Sigmoid colon (tissue), 7 donors: ENCODE measurements around the gene DDX28. TPM values are rescaled to one million over a fixed set of nuclear protein-coding genes. Genes with fewer than 3 reads are reported as not detected.
"Not testable (repeated sequence)": the region's sequence is repeated elsewhere in the genome, so short reads cannot be mapped to it uniquely, and the experiment has no call there.

Experiments used
- DNase-seq: peaks from one replicate; pipeline ENCODE4 v3.0.0-alpha.2; 2019
- H3K27ac ChIP-seq, 4 donors: fragments of 200-600 bp; sonication (generic); one replicate each; pipeline ENCODE4 v1.5.1; 2016 to 2019; ENCODE audit warnings: mild to moderate bottlenecking in 1 of 4
- H3K27me3 ChIP-seq, 3 donors: fragments of 200-600 bp; sonication (generic); one replicate each; pipeline ENCODE4 v1.5.1; 2019; ENCODE audit warnings: mild to moderate bottlenecking in 1 of 3
- H3K36me3 ChIP-seq, 4 donors: fragments of 200-600 bp; sonication (generic); one replicate each; pipeline ENCODE4 v1.5.1; 2016 to 2019
- H3K4me1 ChIP-seq, 4 donors: fragments of 200-600 bp; sonication (generic); one replicate each; pipeline ENCODE4 v1.5.1; 2017 to 2019
- H3K4me3 ChIP-seq, 4 donors: fragments of 200-600 bp; sonication (generic); one replicate each; pipeline ENCODE4 v1.5.1; 2017 to 2019; ENCODE audit warnings: mild to moderate bottlenecking in 2 of 4, moderate library complexity in 1 of 4
- H3K9me3 ChIP-seq, 4 donors: fragments of 200-600 bp in 3 of 4; sonication (generic) in 3 of 4; one replicate each; pipeline versions ENCODE4 v1.5.1 to v1.6.1; 2013 to 2019
- EP300 ChIP-seq, 4 donors: sonication (generic); formaldehyde crosslinking; IDR thresholded peaks; one replicate each; pipeline ENCODE4 v1.6.1; 2017; ENCODE audit warnings: antibody characterized with exemption in 4 of 4
- POLR2A ChIP-seq, 2 donors: fragments of 450-650 bp; IDR thresholded peaks; one replicate each; pipeline ENCODE4 v1.6.1; 2016; ENCODE audit warnings: antibody characterized with exemption in 2 of 2, mild to moderate bottlenecking in 2 of 2, moderate library complexity in 2 of 2
- POLR2AphosphoS5 ChIP-seq, 4 donors: sonication (generic); formaldehyde crosslinking; IDR thresholded peaks; one replicate each; pipeline ENCODE4 v1.6.1; 2017; ENCODE audit warnings: antibody characterized with exemption in 4 of 4
- WGBS, 2 donors: extraction: QIAGEN DNeasy Blood & Tissue Kit; methylation state at CpG; one replicate each; pipeline ENCODE4 v1.1.7; 2013; 5-methylcytosine and 5-hydroxymethylcytosine counted together
- intact Hi-C: fragments of 100-400 bp; cut with DNase I; formaldehyde crosslinking; loops from one replicate; pipeline ENCODE4 v1.15.1; 2023
- polyA plus RNA-seq, 3 donors: library from polyadenylated mRNA; stranded (reverse); fragments of 200-250 nt; gene quantifications; one replicate each; pipeline ENCODE4 v1.2.3, GENCODE V29; 2013
- total RNA-seq, 4 donors: library from RNA; depleted of rRNA; stranded (reverse); fragments of >200 nt; gene quantifications; one replicate each; pipeline ENCODE4 v1.1.0, GENCODE V29; 2016
- TF ChIP-seq, protein P1 (sequence below), 4 experiments: fragments of 450-650 bp in 3 of 4; fragments of 200-600 bp in 1 of 4; IDR thresholded peaks; one replicate each; pipeline ENCODE4 v1.5.1; 2016 to 2019; ENCODE audit warnings: antibody characterized with exemption in 4 of 4, mild to moderate bottlenecking in 3 of 4, moderate library complexity in 2 of 4
- donor health status: healthy with polysubstance abuse.
- donor health status: Bipolar disorder and iron deficiency.
- donor health status: healthy.

DDX28 gene
- total and polyA plus RNA-seq, 7 donors: 3.0 to 12.8 (median 5.2) TPM

DNA sequence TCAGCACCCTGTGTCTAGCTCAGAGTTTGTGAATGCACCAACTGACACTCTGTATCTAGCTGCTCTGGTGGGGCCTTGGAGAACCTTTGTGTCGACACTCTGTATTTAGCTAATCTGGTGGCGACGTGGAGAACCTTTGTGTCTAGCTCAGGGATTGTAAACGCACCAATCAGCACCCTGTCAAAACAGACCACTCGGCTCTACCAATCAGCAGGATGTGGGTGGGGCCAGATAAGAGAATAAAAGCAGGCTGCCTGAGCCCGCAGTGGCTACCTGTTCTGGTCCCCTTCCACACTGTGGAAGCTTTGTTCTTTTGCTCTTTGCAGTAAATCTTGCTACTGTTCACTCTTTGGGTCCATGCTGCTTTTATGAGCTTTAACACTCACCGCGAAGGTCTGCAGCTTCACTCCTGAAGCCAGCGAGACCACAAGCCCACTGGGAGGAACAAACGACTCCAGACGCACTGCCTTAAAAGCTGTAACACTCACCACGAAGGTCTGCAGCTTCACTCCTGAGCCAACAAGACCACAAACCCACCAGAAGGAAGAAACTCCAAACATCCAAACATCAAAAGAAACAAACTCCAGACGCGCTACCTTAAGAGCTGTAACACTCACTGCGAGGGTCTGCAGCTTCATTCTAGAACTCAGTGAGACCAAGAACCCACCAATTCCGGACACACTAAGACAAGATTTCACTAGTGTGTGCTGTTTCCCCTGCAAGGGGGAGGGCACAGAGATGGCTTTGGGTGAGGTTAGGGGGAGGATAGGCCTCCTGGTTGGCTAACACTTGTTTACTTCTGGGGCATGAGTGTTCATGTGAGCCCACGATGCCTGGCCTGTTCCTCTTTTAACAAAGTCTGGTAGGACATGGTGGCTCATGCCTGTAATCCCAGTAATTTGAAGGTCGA, 24.0 kb downstream of the DDX28 start, which contains the start of gene DPEP2:
DPEP2 (minus strand) TSS at position 706 of the 910 bp plus-strand sequence. CDS start 6,272 bp downstream, outside the sequence.
- H3K27ac ChIP-seq: peak within 1 kb of the TSS; percentile 26 to 61 (median 38)
- H3K27me3 ChIP-seq, intact Hi-C loops, DNase-seq, H3K9me3 ChIP-seq, H3K4me1 ChIP-seq, H3K36me3 ChIP-seq: not testable (repeated sequence)
- WGBS, 2 donors: 44 to 70% methylated on average over 18 of the region's 18 CpGs
- peak in 1 of 4 donors; percentile 23 for TF ChIP-seq POLR2AphosphoS5 (IDR thresholded peaks at IDR 0.05)
- H3K4me3 ChIP-seq: peak within 1 kb of the TSS in 2 of 4 donors; percentile 4 to 12

DNA sequence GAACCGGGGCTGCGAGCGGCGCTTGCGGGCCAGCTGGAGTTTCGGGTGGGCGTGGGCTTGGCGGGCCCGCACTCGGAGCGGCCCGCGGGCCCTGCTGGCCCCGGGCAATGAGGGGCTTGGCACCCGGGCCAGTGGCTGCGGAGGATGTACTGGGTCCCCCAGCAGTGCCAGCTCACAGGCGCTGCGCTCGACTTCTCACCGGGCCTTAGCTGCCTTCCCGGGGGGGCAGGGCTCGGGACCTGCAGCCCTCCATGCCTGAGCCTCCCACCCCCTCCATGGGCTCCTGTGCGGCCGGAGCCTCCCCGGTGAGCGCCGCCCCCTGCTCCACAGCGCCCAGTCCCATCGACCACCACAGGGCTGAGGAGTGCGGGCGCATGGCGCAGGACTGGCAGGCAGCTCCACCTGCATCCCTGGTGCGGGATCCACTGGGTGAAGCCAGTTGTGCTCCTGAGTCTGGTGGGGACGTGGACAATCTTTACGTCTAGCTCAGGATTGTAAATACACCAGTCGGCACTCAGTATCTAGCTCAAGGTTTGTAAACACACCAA, 24.7 kb downstream of the DDX28 start:
- WGBS, 2 donors: 92 to 97% methylated on average over 36 of the region's 36 CpGs
- H3K9me3 ChIP-seq, H3K4me3 ChIP-seq, H3K27ac ChIP-seq, intact Hi-C loops, H3K27me3 ChIP-seq, H3K36me3 ChIP-seq, DNase-seq, H3K4me1 ChIP-seq: not testable (repeated sequence)

DNA sequence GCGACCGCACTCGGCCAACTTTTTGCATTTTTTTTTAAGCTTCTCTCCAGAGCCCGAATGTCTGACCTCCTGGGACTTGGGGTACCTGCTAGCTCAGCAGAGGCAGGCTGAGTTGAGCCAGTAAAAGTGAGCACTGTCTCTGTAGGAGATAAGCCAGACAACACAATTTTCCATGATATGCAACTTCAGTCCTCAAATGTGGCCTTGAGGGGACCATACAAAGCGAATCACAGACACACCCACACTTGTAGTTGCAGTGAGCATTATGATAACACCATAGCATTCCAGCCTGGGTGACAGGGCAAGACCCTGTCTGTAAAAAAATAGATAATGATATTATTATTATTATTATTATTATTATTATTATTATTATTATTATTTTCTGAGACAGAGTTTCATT, 26.4 kb downstream of the DDX28 start:
- TF ChIP-seq, protein P1, sequence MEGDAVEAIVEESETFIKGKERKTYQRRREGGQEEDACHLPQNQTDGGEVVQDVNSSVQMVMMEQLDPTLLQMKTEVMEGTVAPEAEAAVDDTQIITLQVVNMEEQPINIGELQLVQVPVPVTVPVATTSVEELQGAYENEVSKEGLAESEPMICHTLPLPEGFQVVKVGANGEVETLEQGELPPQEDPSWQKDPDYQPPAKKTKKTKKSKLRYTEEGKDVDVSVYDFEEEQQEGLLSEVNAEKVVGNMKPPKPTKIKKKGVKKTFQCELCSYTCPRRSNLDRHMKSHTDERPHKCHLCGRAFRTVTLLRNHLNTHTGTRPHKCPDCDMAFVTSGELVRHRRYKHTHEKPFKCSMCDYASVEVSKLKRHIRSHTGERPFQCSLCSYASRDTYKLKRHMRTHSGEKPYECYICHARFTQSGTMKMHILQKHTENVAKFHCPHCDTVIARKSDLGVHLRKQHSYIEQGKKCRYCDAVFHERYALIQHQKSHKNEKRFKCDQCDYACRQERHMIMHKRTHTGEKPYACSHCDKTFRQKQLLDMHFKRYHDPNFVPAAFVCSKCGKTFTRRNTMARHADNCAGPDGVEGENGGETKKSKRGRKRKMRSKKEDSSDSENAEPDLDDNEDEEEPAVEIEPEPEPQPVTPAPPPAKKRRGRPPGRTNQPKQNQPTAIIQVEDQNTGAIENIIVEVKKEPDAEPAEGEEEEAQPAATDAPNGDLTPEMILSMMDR (IDR thresholded peaks at IDR 0.05): no peak
- no peak for TF ChIP-seq POLR2AphosphoS5 (IDR thresholded peaks at IDR 0.05)
- no peak for TF ChIP-seq EP300 (IDR thresholded peaks at IDR 0.05)
- no peak for TF ChIP-seq POLR2A (IDR thresholded peaks at IDR 0.05)
- WGBS, 2 donors: 83 to 94% methylated on average over 5 of the region's 5 CpGs
- intact Hi-C loops: no loop called here
- H3K4me3 ChIP-seq: no peak overlapping the region
- no peaks in the 10 kb centered on the region for H3K9me3 ChIP-seq
- peaks cover 0 to 12% (median 11%) of the 10 kb centered on the region in 4 donors for H3K4me1 ChIP-seq
- no peak for DNase-seq
- H3K27ac ChIP-seq: no peak overlapping the region
- H3K27me3 ChIP-seq: no peaks in the 10 kb centered on the region
- H3K36me3 ChIP-seq: no peaks in the 10 kb centered on the region

DNA sequence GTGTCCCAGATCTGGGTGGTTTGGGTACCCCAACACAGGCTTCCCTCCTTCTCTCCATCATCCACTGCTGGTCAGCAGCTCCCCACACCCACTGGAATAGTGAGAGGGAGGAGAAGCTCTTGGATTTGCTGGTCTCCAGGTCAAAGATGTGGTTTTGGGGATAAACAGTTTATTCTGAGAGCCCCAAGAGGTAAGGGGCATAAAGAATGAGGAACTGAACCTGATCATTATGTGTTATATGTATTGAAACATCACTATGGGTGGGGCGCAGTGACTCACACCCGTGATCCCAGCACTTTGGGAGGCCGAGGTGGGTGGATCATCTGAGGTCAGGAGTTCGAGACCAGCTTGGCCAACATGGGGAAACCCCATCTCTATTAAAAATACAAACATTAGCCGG, 27.6 kb downstream of the DDX28 start:
- no peaks in the 10 kb centered on the region for H3K36me3 ChIP-seq
- no peaks in the 10 kb centered on the region for H3K9me3 ChIP-seq
- WGBS, 2 donors: 41 to 55% methylated on average over 5 of the region's 5 CpGs
- no peak overlapping the region for H3K27ac ChIP-seq
- DNase-seq: no peak
- no peak overlapping the region for H3K4me3 ChIP-seq
- TF ChIP-seq POLR2A (IDR thresholded peaks at IDR 0.05) (no peak), EP300 (IDR thresholded peaks at IDR 0.05) (no peak), POLR2AphosphoS5 (IDR thresholded peaks at IDR 0.05) (no peak)
- TF ChIP-seq, protein P1 (IDR thresholded peaks at IDR 0.05): no peak
- no peaks in the 10 kb centered on the region for H3K27me3 ChIP-seq
- H3K4me1 ChIP-seq: peaks cover 0 to 12% (median 11%) of the 10 kb centered on the region in 4 donors
- intact Hi-C loops: no loop called here

DNA sequence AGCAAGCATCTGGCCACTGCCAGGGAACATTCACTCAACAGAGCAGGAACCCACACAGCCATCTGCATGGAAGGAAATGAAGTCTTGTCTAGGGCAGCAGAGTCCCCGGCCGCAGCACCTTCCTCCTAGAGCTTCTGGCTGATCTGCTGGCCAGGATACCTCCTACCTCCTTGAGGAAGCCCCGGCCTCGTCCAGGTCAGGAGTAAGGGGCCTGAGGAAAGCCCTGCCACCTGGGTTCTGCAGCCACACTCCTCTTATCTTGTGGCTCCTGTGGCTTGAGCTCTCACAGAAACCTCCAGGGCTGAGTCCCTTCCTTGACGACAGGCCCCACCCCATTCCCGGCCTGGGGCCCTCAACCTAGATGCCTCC, 29.0 kb downstream of the DDX28 start:
- DNase-seq, H3K9me3 ChIP-seq, H3K27me3 ChIP-seq, H3K4me3 ChIP-seq, H3K36me3 ChIP-seq: not testable (repeated sequence)
- 43 to 79% methylated on average over 6 of the region's 6 CpGs for WGBS, 2 donors
- intact Hi-C loops: loop anchor here (5.0 kb wide), 1 partner anchor 48 kb away; no protein-coding TSS in a partner anchor
- Histone ChIP-seq H3K4me1 (peaks cover 0 to 12% (median 11%) of the 10 kb centered on the region in 4 donors), H3K27ac (peak overlapping the region; percentile 46 to 60 (median 48))
